PC-9 (cell line): ENCODE data around the gene GORASP2.

Experiments used
- CTCF ChIP-seq: fragments of 200-600 bp; sonication (generic); conservative IDR thresholded peaks from 2 replicates; pipeline ENCODE4 v1.6.1; 2017; ENCODE audit warnings: mixed run types, antibody characterized with exemption, mild to moderate bottlenecking, moderate library complexity
- EZH2 ChIP-seq: fragments of 200-600 bp; sonication (generic); IDR thresholded peaks from 2 replicates; pipeline ENCODE4 v1.8.0; 2017; ENCODE audit warnings: antibody characterized with exemption, low read depth

- no peak for TF ChIP-seq EZH2
- no peak for TF ChIP-seq CTCF
Measured at GRCh38 chr2:170897108-170897507, 31.9 kb upstream of the GORASP2 start.
